ENCODE measurements around the gene FHIT. TPM values are rescaled to one million over a fixed set of nuclear protein-coding genes. Genes with fewer than 3 reads are reported as not detected.

The FHIT gene
- total RNA-seq, 4 donors from 2014 or later = 0.72 to 5.2 (median 2.1) TPM

GRCh38 chr3:61157414-61157813, 93.8 kb downstream of the FHIT start:
- H3K4me3 ChIP-seq = no peak overlapping the region
- in situ Hi-C loops (cut with MboI; ENCODE audit: low sequenced_read_pairs in 4 of 4) = no loop called here
- intact Hi-C loops (cut with DNase I; ENCODE audit: low total_unique reads) = no loop called here
- no peaks in the 10 kb centered on the region for H3K4me1 ChIP-seq
- ATAC-seq = no peak
- H3K36me3 ChIP-seq = no peaks in the 10 kb centered on the region
- TF ChIP-seq, protein P1, sequence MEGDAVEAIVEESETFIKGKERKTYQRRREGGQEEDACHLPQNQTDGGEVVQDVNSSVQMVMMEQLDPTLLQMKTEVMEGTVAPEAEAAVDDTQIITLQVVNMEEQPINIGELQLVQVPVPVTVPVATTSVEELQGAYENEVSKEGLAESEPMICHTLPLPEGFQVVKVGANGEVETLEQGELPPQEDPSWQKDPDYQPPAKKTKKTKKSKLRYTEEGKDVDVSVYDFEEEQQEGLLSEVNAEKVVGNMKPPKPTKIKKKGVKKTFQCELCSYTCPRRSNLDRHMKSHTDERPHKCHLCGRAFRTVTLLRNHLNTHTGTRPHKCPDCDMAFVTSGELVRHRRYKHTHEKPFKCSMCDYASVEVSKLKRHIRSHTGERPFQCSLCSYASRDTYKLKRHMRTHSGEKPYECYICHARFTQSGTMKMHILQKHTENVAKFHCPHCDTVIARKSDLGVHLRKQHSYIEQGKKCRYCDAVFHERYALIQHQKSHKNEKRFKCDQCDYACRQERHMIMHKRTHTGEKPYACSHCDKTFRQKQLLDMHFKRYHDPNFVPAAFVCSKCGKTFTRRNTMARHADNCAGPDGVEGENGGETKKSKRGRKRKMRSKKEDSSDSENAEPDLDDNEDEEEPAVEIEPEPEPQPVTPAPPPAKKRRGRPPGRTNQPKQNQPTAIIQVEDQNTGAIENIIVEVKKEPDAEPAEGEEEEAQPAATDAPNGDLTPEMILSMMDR (IDR thresholded peaks at IDR 0.05 in 4 of 5, conservative IDR thresholded peaks at IDR 0.05 in 1 of 5) = no peak
- no peak for TF ChIP-seq POLR2A (IDR thresholded peaks at IDR 0.05)
- no peak for DNase-seq
- H3K27me3 ChIP-seq = no peaks in the 10 kb centered on the region
- H3K9me3 ChIP-seq = no peaks in the 10 kb centered on the region
- H3K27ac ChIP-seq = no peak overlapping the region

DNA sequence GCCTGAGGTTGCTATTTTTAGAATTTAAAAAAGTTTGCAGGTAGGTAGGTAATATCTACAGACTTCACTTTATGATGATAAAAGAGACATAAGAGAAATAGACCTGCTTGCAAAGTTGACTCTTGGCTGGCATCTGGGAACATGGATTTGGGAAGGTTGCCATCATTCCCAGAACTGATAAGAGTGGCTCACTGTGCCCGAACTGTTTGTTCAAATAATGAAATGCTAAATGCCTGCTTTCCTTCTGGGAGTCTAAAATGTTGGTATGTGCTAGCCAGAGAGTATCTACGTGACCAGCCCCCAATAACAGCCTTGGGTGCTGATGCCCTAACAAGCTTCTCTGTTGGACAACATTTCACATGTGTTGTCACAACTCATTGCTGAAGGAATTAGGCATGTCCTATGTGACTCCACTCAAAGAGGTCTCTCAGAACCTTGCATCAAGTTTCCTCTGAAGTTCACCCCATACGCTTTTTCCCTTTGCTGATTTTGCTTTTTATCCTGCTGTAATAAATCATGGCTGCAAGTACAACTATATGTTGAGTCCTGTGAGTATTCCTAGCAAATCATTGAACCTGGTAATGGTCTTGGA, 95.5 kb downstream of the FHIT start:
- no peak overlapping the region for H3K4me3 ChIP-seq
- ATAC-seq (no peak), DNase-seq (no peak)
- H3K27me3 ChIP-seq = no peaks in the 10 kb centered on the region
- in situ Hi-C loops (cut with MboI; ENCODE audit: low sequenced_read_pairs in 4 of 4) (no loop called here), intact Hi-C loops (cut with DNase I; ENCODE audit: low total_unique reads) (no loop called here)
- H3K4me1 ChIP-seq = no peaks in the 10 kb centered on the region
- no peak for TF ChIP-seq POLR2A (IDR thresholded peaks at IDR 0.05)
- TF ChIP-seq, protein P1 (IDR thresholded peaks at IDR 0.05 in 4 of 5, conservative IDR thresholded peaks at IDR 0.05 in 1 of 5) = no peak
- H3K27ac ChIP-seq = no peak overlapping the region
- no peaks in the 10 kb centered on the region for H3K36me3 ChIP-seq
- H3K9me3 ChIP-seq = no peaks in the 10 kb centered on the region

DNA sequence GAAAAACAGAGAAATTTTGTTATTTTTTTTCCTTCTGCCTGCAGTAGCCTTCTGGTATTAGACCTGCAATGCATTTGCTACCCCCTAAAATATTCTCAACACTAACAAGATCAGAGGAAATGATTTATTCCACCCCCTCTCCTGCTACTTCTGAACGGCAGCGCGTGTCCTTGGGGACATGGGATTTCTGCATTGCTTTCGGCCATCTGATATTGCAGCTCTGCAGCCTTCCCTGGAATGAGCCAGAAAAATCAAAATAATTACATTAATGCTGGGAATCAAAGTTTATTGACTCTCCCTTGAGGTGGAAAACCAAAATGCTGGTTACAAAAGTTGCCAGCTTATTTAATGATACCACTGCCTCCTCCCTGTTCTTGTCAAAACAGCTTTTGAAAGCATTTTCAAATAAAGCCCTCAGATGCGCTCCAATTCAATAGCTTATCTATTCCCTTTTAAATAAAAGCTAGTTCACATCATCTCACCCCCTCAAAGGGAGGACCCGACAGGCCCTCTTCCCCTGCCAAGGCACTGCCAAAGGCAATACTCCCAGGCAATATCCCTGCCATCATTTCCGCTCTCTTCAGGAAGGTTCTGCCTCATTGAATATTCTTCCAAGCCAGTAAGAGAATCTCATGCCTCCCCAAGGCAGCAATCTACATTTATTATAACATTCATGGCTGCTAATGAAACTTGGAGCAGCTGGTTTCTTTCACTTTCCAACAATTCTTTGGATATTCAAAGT, 96.6 kb downstream of the FHIT start:
- DNase-seq (no peak), ATAC-seq (no peak)
- H3K36me3 ChIP-seq = no peaks in the 10 kb centered on the region
- H3K9me3 ChIP-seq = no peaks in the 10 kb centered on the region
- no peak overlapping the region for H3K27ac ChIP-seq
- no peak for TF ChIP-seq POLR2A (IDR thresholded peaks at IDR 0.05)
- TF ChIP-seq, protein P1 (IDR thresholded peaks at IDR 0.05 in 4 of 5, conservative IDR thresholded peaks at IDR 0.05 in 1 of 5) = no peak
- H3K27me3 ChIP-seq = no peaks in the 10 kb centered on the region
- no peak overlapping the region for H3K4me3 ChIP-seq
- in situ Hi-C loops (cut with MboI; ENCODE audit: low sequenced_read_pairs in 4 of 4) (no loop called here), intact Hi-C loops (cut with DNase I; ENCODE audit: low total_unique reads) (no loop called here)
- no peaks in the 10 kb centered on the region for H3K4me1 ChIP-seq

DNA sequence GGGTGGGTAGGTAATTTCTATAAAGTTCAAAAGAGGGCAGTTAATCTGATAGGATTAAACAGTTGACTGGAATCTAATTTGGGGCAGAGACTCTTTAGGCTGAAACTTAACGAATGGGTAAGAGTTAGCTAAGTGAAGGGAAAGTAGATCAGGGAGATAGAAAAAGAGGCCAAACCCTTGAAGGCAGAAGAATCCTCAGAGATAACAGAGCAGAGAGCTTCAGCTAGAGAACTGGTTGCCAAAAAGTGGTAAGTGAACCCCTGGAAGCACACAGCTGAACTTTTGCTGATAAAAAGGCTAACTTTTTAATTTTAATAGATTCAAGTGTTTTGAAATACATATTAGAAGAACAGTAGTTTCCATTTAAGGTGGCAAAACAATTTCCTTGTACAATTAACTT, 99.2 kb downstream of the FHIT start:
- intact Hi-C loops (cut with DNase I; ENCODE audit: low total_unique reads) (no loop called here), in situ Hi-C loops (cut with MboI; ENCODE audit: low sequenced_read_pairs in 4 of 4) (no loop called here)
- no peak for ATAC-seq
- Histone ChIP-seq H3K27me3 (no peaks in the 10 kb centered on the region), H3K36me3 (no peaks in the 10 kb centered on the region), H3K4me1 (no peaks in the 10 kb centered on the region), H3K4me3 (no peak overlapping the region), H3K27ac (no peak overlapping the region), H3K9me3 (no peaks in the 10 kb centered on the region)
- TF ChIP-seq, protein P1 (IDR thresholded peaks at IDR 0.05 in 4 of 5, conservative IDR thresholded peaks at IDR 0.05 in 1 of 5) = no peak
- no peak for TF ChIP-seq POLR2A (IDR thresholded peaks at IDR 0.05)
- DNase-seq = no peak
